Measurements from ENCODE around the gene ZSWIM9.

The ZSWIM9 gene

GRCh38 chr19:48169939-48170803 lies at the start of gene ZSWIM9, which contains the start of gene LIG1:
Gene ZSWIM9 (plus strand): TSS chr19:48170680. CDS start chr19:48171803, 1,123 bp downstream.
Gene LIG1 (minus strand): TSS chr19:48170344. CDS start chr19:48165566, 4,778 bp downstream.
- peak; percentile 91 for DNase-seq

GRCh38 chr19:48121066-48121465 lies 49.4 kb upstream of the ZSWIM9 start:
- DNase-seq: no peak

GRCh38 chr19:48121909-48122371 lies 48.5 kb upstream of the ZSWIM9 start:
- no peak for DNase-seq

GRCh38 chr19:48122421-48122820 lies 48.1 kb upstream of the ZSWIM9 start:
- DNase-seq: no peak

- no peak for DNase-seq
Measured at GRCh38 chr19:48123907-48124651, 46.4 kb upstream of the ZSWIM9 start.

- DNase-seq: no peak
Measured at GRCh38 chr19:48127561-48127960, 42.9 kb upstream of the ZSWIM9 start.

GRCh38 chr19:48133094-48133493 lies 37.4 kb upstream of the ZSWIM9 start:
- no peak for DNase-seq

GRCh38 chr19:48135411-48135810 lies 35.1 kb upstream of the ZSWIM9 start:
- peak; percentile 11 for DNase-seq

GRCh38 chr19:48136547-48136946 lies 33.9 kb upstream of the ZSWIM9 start:
- no peak for DNase-seq

GRCh38 chr19:48137411-48137810 lies 33.1 kb upstream of the ZSWIM9 start:
- DNase-seq: no peak

- DNase-seq: no peak
Measured at GRCh38 chr19:48139053-48139452, 31.4 kb upstream of the ZSWIM9 start.

- DNase-seq: no peak
Measured at GRCh38 chr19:48147597-48148175, 22.8 kb upstream of the ZSWIM9 start.

GRCh38 chr19:48148576-48148975 lies 21.9 kb upstream of the ZSWIM9 start:
- DNase-seq: no peak

- no peak for DNase-seq
Measured at GRCh38 chr19:48149430-48149829, 21.1 kb upstream of the ZSWIM9 start.

GRCh38 chr19:48152551-48152950 lies 17.9 kb upstream of the ZSWIM9 start:
- peak; percentile 70 for DNase-seq

GRCh38 chr19:48154003-48154402 lies 16.5 kb upstream of the ZSWIM9 start:
- no peak for DNase-seq

- no peak for DNase-seq
Measured at GRCh38 chr19:48158210-48158790, 12.2 kb upstream of the ZSWIM9 start.

GRCh38 chr19:48168689-48169088 lies 1.8 kb upstream of the ZSWIM9 start:
- no peak for DNase-seq

- DNase-seq: peak; percentile 91
Measured at GRCh38 chr19:48169578-48169938, 922 bp upstream of the ZSWIM9 start.

GRCh38 chr19:48170817-48171347 lies 402 bp downstream of the ZSWIM9 start:
- no peak for DNase-seq

- no peak for DNase-seq
Measured at GRCh38 chr19:48171710-48172109, 1.2 kb downstream of the ZSWIM9 start.

- no peak for DNase-seq
Measured at GRCh38 chr19:48174445-48175030, 4.1 kb downstream of the ZSWIM9 start.

Data from CD4-positive, alpha-beta T cell treated with Interleukin-10 for 1 hour (primary cell).